Suppressor macrophage treated with lipopolysaccharide for 1 hour (primary cell): ENCODE measurements around the gene CRAMP1.

Experiments
- DNase-seq, 3 donors: peaks; one replicate each; pipeline ENCODE4 v3.0.0-alpha.2; 2020 to 2022

Gene CRAMP1

GRCh38 chr16:1638757-1639156 lies 26.6 kb downstream of the CRAMP1 start:
- peak in 2 of 3 donors; percentile 31 to 39 for DNase-seq

GRCh38 chr16:1639282-1639681 lies 27.1 kb downstream of the CRAMP1 start:
- DNase-seq: no peak

- DNase-seq: no peak
Observed at GRCh38 chr16:1639860-1640259, 27.7 kb downstream of the CRAMP1 start.

GRCh38 chr16:1640261-1640941 lies 28.2 kb downstream of the CRAMP1 start:
- no peak for DNase-seq

- no peak for DNase-seq
Observed at GRCh38 chr16:1641261-1641660, 29.1 kb downstream of the CRAMP1 start.

- DNase-seq: no peak
Observed at GRCh38 chr16:1642148-1642547, 30.0 kb downstream of the CRAMP1 start.

GRCh38 chr16:1642753-1643152 lies 30.6 kb downstream of the CRAMP1 start:
- no peak for DNase-seq

- no peak for DNase-seq
Observed at GRCh38 chr16:1643521-1643920, 31.4 kb downstream of the CRAMP1 start.

GRCh38 chr16:1645914-1646525 lies 33.9 kb downstream of the CRAMP1 start:
- peak; percentile 79 to 89 (median 84) for DNase-seq

GRCh38 chr16:1647856-1648255 lies 35.7 kb downstream of the CRAMP1 start:
- DNase-seq: peak in 2 of 3 donors; percentile 13 to 22

- no peak for DNase-seq
Observed at GRCh38 chr16:1650131-1650530, 38.0 kb downstream of the CRAMP1 start.

- DNase-seq: no peak
Observed at GRCh38 chr16:1651094-1651973, 39.2 kb downstream of the CRAMP1 start.

GRCh38 chr16:1651974-1652312 lies 39.8 kb downstream of the CRAMP1 start:
- DNase-seq: no peak

GRCh38 chr16:1653023-1653422 lies 40.9 kb downstream of the CRAMP1 start:
- DNase-seq: no peak

- peak in 2 of 3 donors; percentile 30 to 34 for DNase-seq
Observed at GRCh38 chr16:1654505-1655268, 42.5 kb downstream of the CRAMP1 start.

GRCh38 chr16:1655269-1655807 lies 43.2 kb downstream of the CRAMP1 start:
- peak in 1 of 3 donors; percentile 27 for DNase-seq

GRCh38 chr16:1655909-1656807 lies 44.0 kb downstream of the CRAMP1 start:
- DNase-seq: no peak

- no peak for DNase-seq
Observed at GRCh38 chr16:1656808-1657617, 44.9 kb downstream of the CRAMP1 start.

GRCh38 chr16:1657841-1658240 lies 45.7 kb downstream of the CRAMP1 start:
- DNase-seq: no peak

- DNase-seq: no peak
Observed at GRCh38 chr16:1659031-1659430, 46.9 kb downstream of the CRAMP1 start.

GRCh38 chr16:1661826-1662225 lies 49.7 kb downstream of the CRAMP1 start:
- DNase-seq: no peak
